DND-41 (cell line): ENCODE measurements around the gene PDILT.
"Not testable (repeated sequence)": the region's sequence is repeated elsewhere in the genome, so short reads cannot be mapped to it uniquely, and the experiment has no call there.

ENCODE experiments used
- ATAC-seq: fragments of 200-7000 bp; cut with Tn5 transposase; 3 replicates; pipeline ENCODE4 v1.9.1; 2021; ENCODE audit warnings: low read depth; ENCODE audit not compliant: insufficient read depth
- DNase-seq: peaks from one replicate; pipeline ENCODE4 v3.0.0-alpha.2; 2020
- H2AFZ ChIP-seq: 2 replicates; pipeline ENCODE4 v1.6.0; 2012; ENCODE audit warnings: low read depth, low read length
- H3K27ac ChIP-seq: 2 replicates; pipeline ENCODE4 v1.5.1; 2012; ENCODE audit warnings: low read length, inconsistent platforms
- H3K27me3 ChIP-seq: fragments of 200-600 bp; sonication (generic); 2 replicates; pipeline ENCODE4 v1.6.0; 2012; ENCODE audit warnings: low read length, mild to moderate bottlenecking, inconsistent platforms; ENCODE audit not compliant: insufficient read depth, poor library complexity
- H3K36me3 ChIP-seq: 2 replicates; pipeline ENCODE4 v1.5.1; 2012; ENCODE audit warnings: low read length, inconsistent platforms; ENCODE audit not compliant: insufficient read depth
- H3K4me1 ChIP-seq: 2 replicates; pipeline ENCODE4 v1.5.1; 2012; ENCODE audit warnings: mild to moderate bottlenecking, low read length; ENCODE audit not compliant: insufficient read depth
- H3K4me2 ChIP-seq: 2 replicates; pipeline ENCODE4 v1.6.0; 2012; ENCODE audit warnings: mild to moderate bottlenecking, moderate library complexity, low read length, inconsistent platforms; ENCODE audit not compliant: insufficient read depth
- H3K4me3 ChIP-seq, 2 experiments: fragments of 200-600 bp in 1 of 2; shearing (Covaris generic) in 1 of 2; 2 replicates each; pipeline ENCODE4 v1.5.1; 2012 to 2016; ENCODE audit warnings: inconsistent platforms in 2 of 2, low read length in 2 of 2, mild to moderate bottlenecking in 2 of 2, low read depth in 1 of 2, moderate library complexity in 1 of 2
- H3K79me2 ChIP-seq: 2 replicates; pipeline ENCODE4 v1.6.0; 2012; ENCODE audit warnings: low read length, inconsistent platforms; ENCODE audit not compliant: insufficient read depth
- H3K9ac ChIP-seq: 2 replicates; pipeline ENCODE4 v1.6.0; 2012; ENCODE audit warnings: low read depth, mild to moderate bottlenecking, inconsistent platforms, low read length, moderate library complexity
- H3K9me3 ChIP-seq: 2 replicates; pipeline ENCODE4 v1.5.1; 2012; ENCODE audit warnings: low read length, moderate library complexity, mild to moderate bottlenecking, inconsistent platforms; ENCODE audit not compliant: insufficient read depth, severe bottlenecking
- H4K20me1 ChIP-seq: 2 replicates; pipeline ENCODE4 v1.6.0; 2012; ENCODE audit warnings: low read length; ENCODE audit not compliant: insufficient read depth
- CTCF ChIP-seq: IDR thresholded peaks from 2 replicates; pipeline ENCODE4 v1.5.1; 2012; ENCODE audit warnings: borderline replicate concordance, low read length, moderate library complexity, mild to moderate bottlenecking; ENCODE audit not compliant: poor library complexity, severe bottlenecking; ENCODE audit errors: extremely low read depth
- EZH2 ChIP-seq: IDR thresholded peaks from 3 replicates; pipeline ENCODE4 v1.6.1; 2012; ENCODE audit warnings: borderline replicate concordance, low read depth, mild to moderate bottlenecking, moderate library complexity, low read length, inconsistent platforms; ENCODE audit not compliant: severe bottlenecking

PDILT gene

GRCh38 chr16:20441191-20441590, 36.7 kb upstream of the PDILT start:
- H3K4me1 ChIP-seq = no peaks in the 10 kb centered on the region
- H3K27ac ChIP-seq = no peak overlapping the region
- H2AFZ ChIP-seq = no peak overlapping the region
- H3K79me2 ChIP-seq = no peaks in the 10 kb centered on the region
- ATAC-seq (no peak), DNase-seq (no peak)
- H3K4me3 ChIP-seq = no peak overlapping the region
- H3K4me2 ChIP-seq = no peak overlapping the region
- H3K9me3 ChIP-seq = no peaks in the 10 kb centered on the region
- no peaks in the 10 kb centered on the region for H3K36me3 ChIP-seq
- no peaks in the 10 kb centered on the region for H4K20me1 ChIP-seq
- no peak overlapping the region for H3K9ac ChIP-seq
- TF ChIP-seq CTCF (no peak), EZH2 (no peak)
- H3K27me3 ChIP-seq = no peaks in the 10 kb centered on the region

- ATAC-seq, H3K9me3 ChIP-seq, H3K27ac ChIP-seq, H3K4me1 ChIP-seq, H4K20me1 ChIP-seq, DNase-seq, H3K4me3 ChIP-seq, H3K4me2 ChIP-seq, H3K36me3 ChIP-seq, H3K79me2 ChIP-seq, H2AFZ ChIP-seq, H3K9ac ChIP-seq, H3K27me3 ChIP-seq: not testable (repeated sequence)
These were observed 36.2 kb upstream of the PDILT start for GRCh38 chr16:20440731-20441130.

- H3K4me2 ChIP-seq, H3K9ac ChIP-seq, H3K79me2 ChIP-seq, ATAC-seq, H3K36me3 ChIP-seq, H3K9me3 ChIP-seq, H3K27ac ChIP-seq, H2AFZ ChIP-seq, H3K4me3 ChIP-seq, H4K20me1 ChIP-seq, H3K27me3 ChIP-seq, DNase-seq, H3K4me1 ChIP-seq: not testable (repeated sequence)
These were observed 35.3 kb upstream of the PDILT start for GRCh38 chr16:20439820-20440231.

GRCh38 chr16:20438950-20439349, 34.4 kb upstream of the PDILT start:
- ATAC-seq, H3K4me2 ChIP-seq, DNase-seq, H4K20me1 ChIP-seq, H3K36me3 ChIP-seq, H3K79me2 ChIP-seq, H3K27me3 ChIP-seq, H3K4me3 ChIP-seq, H2AFZ ChIP-seq, H3K9ac ChIP-seq, H3K27ac ChIP-seq, H3K9me3 ChIP-seq, H3K4me1 ChIP-seq: not testable (repeated sequence)

- H3K79me2 ChIP-seq = no peaks in the 10 kb centered on the region
- no peaks in the 10 kb centered on the region for H3K36me3 ChIP-seq
- no peak for ATAC-seq
- no peak overlapping the region for H2AFZ ChIP-seq
- no peak overlapping the region for H3K4me3 ChIP-seq
- no peak overlapping the region for H3K27ac ChIP-seq
- no peaks in the 10 kb centered on the region for H3K9me3 ChIP-seq
- DNase-seq = no peak
- no peaks in the 10 kb centered on the region for H3K27me3 ChIP-seq
- H3K4me2 ChIP-seq = no peak overlapping the region
- TF ChIP-seq CTCF (no peak), EZH2 (no peak)
- H4K20me1 ChIP-seq = no peaks in the 10 kb centered on the region
- H3K9ac ChIP-seq = no peak overlapping the region
- H3K4me1 ChIP-seq = no peaks in the 10 kb centered on the region
These were observed 26.4 kb upstream of the PDILT start for GRCh38 chr16:20430948-20431347.

GRCh38 chr16:20430480-20430879, 25.9 kb upstream of the PDILT start:
- H4K20me1 ChIP-seq, H3K36me3 ChIP-seq, ATAC-seq, H3K9ac ChIP-seq, DNase-seq, H3K4me3 ChIP-seq, H3K79me2 ChIP-seq, H3K9me3 ChIP-seq, H3K27ac ChIP-seq, H3K27me3 ChIP-seq, H2AFZ ChIP-seq, H3K4me2 ChIP-seq, H3K4me1 ChIP-seq: not testable (repeated sequence)

- H3K4me1 ChIP-seq, H3K36me3 ChIP-seq, H4K20me1 ChIP-seq, ATAC-seq, DNase-seq, H3K4me3 ChIP-seq, H3K9ac ChIP-seq, H3K27me3 ChIP-seq, H3K9me3 ChIP-seq, H3K4me2 ChIP-seq, H3K27ac ChIP-seq, H2AFZ ChIP-seq, H3K79me2 ChIP-seq: not testable (repeated sequence)
These were observed 25.0 kb upstream of the PDILT start for GRCh38 chr16:20429499-20429898.
